SK-N-SH (cell line): ENCODE measurements around the gene TBX18. TPM values are rescaled to one million over a fixed set of nuclear protein-coding genes. Genes with fewer than 3 reads are reported as not detected.
A peak's percentile ranks its signal among the peaks of the same experiment; 100 is the strongest.

ENCODE experiments used
- CTCF ChIA-PET: fragments of 300-600, 350-600 bp; formaldehyde crosslinking; extraction: SDS; loops from one replicate; lab custom pipeline; 2021; lab: Yijun Ruan, JAX
- POLR2A ChIA-PET: fragments of 350-600 bp; sonication (Branson Sonifier 250); formaldehyde crosslinking; extraction: SDS; loops from one replicate; lab custom pipeline; 2020; ENCODE audit warnings: antibody characterized with exemption, inconsistent platforms; lab: Yijun Ruan, JAX
- DNase-seq: peaks from one replicate; pipeline ENCODE4 v3.0.0; 2012
- H2AFZ ChIP-seq: fragments of 200-600 bp; sonication (generic); 2 replicates; pipeline ENCODE4 v1.8.1; 2016; ENCODE audit warnings: antibody characterized with exemption, mild to moderate bottlenecking, low read depth
- H3F3A ChIP-seq: fragments of 200-600 bp; sonication (generic); replicated peaks from 2 replicates; pipeline ENCODE3; 2016; ENCODE audit warnings: antibody characterized with exemption, mild to moderate bottlenecking; ENCODE audit not compliant: insufficient read depth
- H3K27ac ChIP-seq, 2 experiments: fragments of 200-500 bp in 1 of 2; fragments of 200-600 bp in 1 of 2; sonication (Bioruptor generic) in 1 of 2; sonication (generic), shearing (Covaris generic) in 1 of 2; 2 replicates each; pipeline versions ENCODE4 v1.5.1 to v1.6.1; 2014 to 2016; ENCODE audit warnings: low read depth in 2 of 2, inconsistent platforms in 1 of 2, low read length in 1 of 2, mild to moderate bottlenecking in 1 of 2, mixed read lengths in 1 of 2
- H3K27me3 ChIP-seq: fragments of 200-600 bp; sonication (generic), shearing (Covaris generic); 2 replicates; pipeline ENCODE4 v1.6.1; 2016; ENCODE audit warnings: mixed run types; ENCODE audit not compliant: insufficient read depth
- H3K36me3 ChIP-seq, 2 experiments: fragments of 200-500 bp in 1 of 2; fragments of 200-600 bp in 1 of 2; sonication (Bioruptor generic) in 1 of 2; sonication (generic) in 1 of 2; replicated peaks in 1 of 2; 2 replicates each; pipeline versions ENCODE3 to v1.5.1; 2014 to 2016; ENCODE audit warnings: low read length in 1 of 2, mild to moderate bottlenecking in 1 of 2; ENCODE audit not compliant: insufficient read depth in 2 of 2, control insufficient read depth in 1 of 2
- H3K4me1 ChIP-seq, 2 experiments: fragments of 200-500 bp in 1 of 2; fragments of 200-600 bp in 1 of 2; sonication (Bioruptor generic) in 1 of 2; sonication (generic), shearing (Covaris generic) in 1 of 2; 2 replicates each; pipeline versions ENCODE4 v1.5.1 to v1.6.1; 2014 to 2016; ENCODE audit warnings: low read depth in 1 of 2, low read length in 1 of 2, mixed run types in 1 of 2; ENCODE audit not compliant: insufficient read depth in 2 of 2, control insufficient read depth in 1 of 2
- H3K4me2 ChIP-seq: fragments of 200-600 bp; sonication (generic), shearing (Covaris generic); 2 replicates; pipeline ENCODE4 v1.6.1; 2017; ENCODE audit warnings: mixed run types
- H3K4me3 ChIP-seq, 2 experiments: fragments of 200-500 bp in 1 of 2; fragments of 200-600 bp in 1 of 2; sonication (Bioruptor generic) in 1 of 2; sonication (generic), shearing (Covaris generic) in 1 of 2; 2 replicates each; pipeline versions ENCODE4 v1.5.1 to v1.8.1; 2014 to 2016; ENCODE audit warnings: low read depth in 2 of 2, inconsistent platforms in 1 of 2, low read length in 1 of 2, mild to moderate bottlenecking in 1 of 2, mixed read lengths in 1 of 2, moderate library complexity in 1 of 2
- H3K79me2 ChIP-seq: fragments of 200-600 bp; sonication (generic); 2 replicates; pipeline ENCODE4 v1.8.1; 2017; ENCODE audit warnings: mild to moderate bottlenecking; ENCODE audit not compliant: insufficient read depth
- H3K9ac ChIP-seq: fragments of 200-600 bp; sonication (generic); 2 replicates; pipeline ENCODE4 v1.6.1; 2017; ENCODE audit warnings: mixed run types
- H3K9me2 ChIP-seq: fragments of 200-600 bp; sonication (generic); 2 replicates; pipeline ENCODE4 v1.6.1; 2017; ENCODE audit warnings: mixed run types
- H3K9me3 ChIP-seq: fragments of 200-600 bp; sonication (generic); 2 replicates; pipeline ENCODE4 v1.6.1; 2017; ENCODE audit warnings: mixed run types, mild to moderate bottlenecking, moderate library complexity
- H4K20me1 ChIP-seq: fragments of 200-600 bp; sonication (generic); 2 replicates; pipeline ENCODE4 v1.6.1; 2017; ENCODE audit warnings: mild to moderate bottlenecking, mixed run types; ENCODE audit not compliant: insufficient read depth
- CHD2 ChIP-seq: fragments of 150-350 bp; IDR thresholded peaks from 2 replicates; pipeline ENCODE4 v1.6.1; 2018; ENCODE audit warnings: low read length; ENCODE audit not compliant: partially characterized antibody
- CTCF ChIP-seq: fragments of 200-600 bp; sonication (generic); IDR thresholded peaks from 2 replicates; pipeline ENCODE4 v1.6.1; 2017; ENCODE audit warnings: antibody characterized with exemption, mild to moderate bottlenecking, moderate library complexity
- ELF1 ChIP-seq: IDR thresholded peaks from 2 replicates; pipeline ENCODE4 v1.4.0; 2012
- EP300 ChIP-seq, 2 experiments: IDR thresholded peaks; 2 replicates each; pipeline versions ENCODE4 v1.4.0 to v1.6.1; 2012; ENCODE audit warnings: borderline replicate concordance in 1 of 2, low read depth in 1 of 2, low read length in 1 of 2
- FOSL2 ChIP-seq: IDR thresholded peaks from 2 replicates; pipeline ENCODE4 v1.4.0; 2012; ENCODE audit warnings: low read depth, mild to moderate bottlenecking, moderate library complexity, borderline replicate concordance
- FOXJ3 ChIP-seq: sonication (generic); formaldehyde crosslinking; IDR thresholded peaks from 2 replicates; pipeline ENCODE4 v1.5.1; 2020; ENCODE audit warnings: mild to moderate bottlenecking, missing genetic modification reagents
- FOXM1 ChIP-seq: IDR thresholded peaks from 2 replicates; pipeline ENCODE4 v1.4.0; 2012; ENCODE audit warnings: low read depth, mild to moderate bottlenecking
- GABPA ChIP-seq: IDR thresholded peaks from 2 replicates; pipeline ENCODE4 v1.4.0; 2012; ENCODE audit warnings: low read depth, mild to moderate bottlenecking
- GATA2 ChIP-seq: sonication (generic); formaldehyde crosslinking; IDR thresholded peaks from 2 replicates; pipeline ENCODE4 v1.5.0; 2020; ENCODE audit warnings: mild to moderate bottlenecking, missing genetic modification reagents
- JUND ChIP-seq: IDR thresholded peaks from 2 replicates; pipeline ENCODE4 v1.4.0; 2012
- MEF2A ChIP-seq: IDR thresholded peaks from 2 replicates; pipeline ENCODE4 v1.4.0; 2012; ENCODE audit warnings: low read depth, borderline replicate concordance
- MXI1 ChIP-seq: IDR thresholded peaks from 2 replicates; pipeline ENCODE4 v1.6.1; 2012; ENCODE audit warnings: mild to moderate bottlenecking, low read depth, low read length, improper control_type of control experiment
- NFIC ChIP-seq: IDR thresholded peaks from 2 replicates; pipeline ENCODE4 v1.4.0; 2012; ENCODE audit warnings: borderline replicate concordance
- NRF1 ChIP-seq: IDR thresholded peaks from 2 replicates; pipeline ENCODE4 v1.6.1; 2012; ENCODE audit warnings: low read depth, mild to moderate bottlenecking, low read length
- RAD21 ChIP-seq: IDR thresholded peaks from 2 replicates; pipeline ENCODE4 v1.6.1; 2012; ENCODE audit warnings: mild to moderate bottlenecking, low read length
- RCOR1 ChIP-seq: fragments of 150-350 bp; IDR thresholded peaks from 2 replicates; pipeline ENCODE4 v1.6.1; 2017; ENCODE audit warnings: antibody characterized with exemption, low read length
- TAF1 ChIP-seq: IDR thresholded peaks from 2 replicates; pipeline ENCODE4 v1.6.1; 2012; ENCODE audit warnings: low read depth, mild to moderate bottlenecking, low read length, moderate library complexity, borderline replicate concordance
- TEAD4 ChIP-seq: IDR thresholded peaks from 2 replicates; pipeline ENCODE4 v1.4.0; 2012; ENCODE audit warnings: mild to moderate bottlenecking, borderline replicate concordance; ENCODE audit not compliant: insufficient read depth
- USF1 ChIP-seq: IDR thresholded peaks from 2 replicates; pipeline ENCODE4 v1.4.0; 2012; ENCODE audit warnings: low read depth, borderline replicate concordance
- ZBTB33 ChIP-seq: IDR thresholded peaks from 2 replicates; pipeline ENCODE4 v1.4.0; 2012; ENCODE audit warnings: low read depth, borderline replicate concordance
- WGBS: methylation state at CpG from one replicate; pipeline ENCODE4 v1.1.6; 2017; ENCODE audit warnings: low lambda C conversion rate; 5-methylcytosine and 5-hydroxymethylcytosine counted together
- polyA plus RNA-seq, 3 experiments: library from polyadenylated mRNA; depleted of rRNA; stranded (reverse); fragments of >200 nt; gene quantifications; 2 replicates each; pipeline ENCODE4 v1.2.3, GENCODE V29; 2012

The TBX18 gene
- polyA plus RNA-seq, 1 of the 3 experiments (the other 2 are of a cell fraction), result 19.3 TPM

GRCh38 chr6:84652356-84653026 lies 111.9 kb downstream of the TBX18 start (continued):
- TF ChIP-seq MEF2A, result peak; percentile 38; the same call in 1 of the 2 replicates

- peak overlapping the region; percentile 74 to 79; a peak in 3 of 4 replicates for H3K27ac ChIP-seq
- H3K9me2 ChIP-seq, result no peaks in the 10 kb centered on the region
- H3K9me3 ChIP-seq, result no peaks in the 10 kb centered on the region
- DNase-seq, result no peak
- ChIA-PET CTCF (interaction anchor here (0.7 to 0.8 kb wide), 2 partner anchors 10 to 881 kb away, joined by 3 read pairs; no protein-coding TSS in a partner anchor), POLR2A (no interaction called here)
- no peak overlapping the region for H3K9ac ChIP-seq
- no peak overlapping the region for H3K4me3 ChIP-seq
- peak overlapping the region; percentile 51; the same call in 1 of the 2 replicates for H3K4me2 ChIP-seq
- no peak overlapping the region; the same call in 1 of the 2 replicates for H2AFZ ChIP-seq
- H3K4me1 ChIP-seq, result peaks cover 0 to 22% of the 10 kb centered on the region in 2 experiments
- 81% methylated on average over 1 of the region's 1 CpG for WGBS
- TF ChIP-seq JUND (no peak), CHD2 (no peak), GABPA (no peak), NFIC (no peak), GATA2 (CRISPR knock-in tag) (no peak), TEAD4 (no peak), TAF1 (no peak), MEF2A (no peak), RCOR1 (no peak), ELF1 (no peak), USF1 (no peak), RAD21 (no peak), FOXJ3 (CRISPR knock-in tag) (no peak), MXI1 (no peak)
- no peaks in the 10 kb centered on the region for H3K79me2 ChIP-seq
- H3K27me3 ChIP-seq, result no peaks in the 10 kb centered on the region
- H3K36me3 ChIP-seq, result no peaks in the 10 kb centered on the region
- peaks cover 19% of the 10 kb centered on the region for H3F3A ChIP-seq
- H4K20me1 ChIP-seq, result no peaks in the 10 kb centered on the region
Measured at GRCh38 chr6:84651583-84651982, 112.8 kb downstream of the TBX18 start.

- POLR2A ChIA-PET, result no interaction called here
- H3K9me3 ChIP-seq, result no peaks in the 10 kb centered on the region
- no peaks in the 10 kb centered on the region for H3K36me3 ChIP-seq
- H2AFZ ChIP-seq, result no peak overlapping the region
- no peak overlapping the region for H3K9ac ChIP-seq
- peaks cover 41% of the 10 kb centered on the region for H3F3A ChIP-seq
- H3K4me3 ChIP-seq, result no peak overlapping the region
- peaks cover 0 to 36% of the 10 kb centered on the region in 2 experiments for H3K4me1 ChIP-seq
- H3K4me2 ChIP-seq, result no peak overlapping the region
- H4K20me1 ChIP-seq, result no peaks in the 10 kb centered on the region
- CTCF ChIA-PET, result no interaction called here
- H3K79me2 ChIP-seq, result no peaks in the 10 kb centered on the region
- DNase-seq, result no peak
- no peak overlapping the region for H3K27ac ChIP-seq
- no peaks in the 10 kb centered on the region for H3K9me2 ChIP-seq
- H3K27me3 ChIP-seq, result no peaks in the 10 kb centered on the region
- TF ChIP-seq JUND (no peak), ZBTB33 (no peak), MEF2A (no peak), FOXM1 (no peak), RAD21 (no peak), MXI1 (no peak), EP300 (IDR thresholded peaks at IDR 0.05; ENCODE audit: borderline replicate concordance in 1 of 2, low read depth in 1 of 2, low read length in 1 of 2) (no peak), TAF1 (no peak), GABPA (no peak), NRF1 (no peak), ELF1 (no peak), USF1 (no peak), CTCF (no peak), FOSL2 (no peak), TEAD4 (no peak)
Measured at GRCh38 chr6:84648444-84648843, 116.0 kb downstream of the TBX18 start.
